ENCODE results near the gene CTSD. TPM values are rescaled to one million over a fixed set of nuclear protein-coding genes. Genes with fewer than 3 reads are reported as not detected.

CTSD gene
- total RNA-seq, 2 donors from 2014 or later: 427 to 1,049 TPM

DNA sequence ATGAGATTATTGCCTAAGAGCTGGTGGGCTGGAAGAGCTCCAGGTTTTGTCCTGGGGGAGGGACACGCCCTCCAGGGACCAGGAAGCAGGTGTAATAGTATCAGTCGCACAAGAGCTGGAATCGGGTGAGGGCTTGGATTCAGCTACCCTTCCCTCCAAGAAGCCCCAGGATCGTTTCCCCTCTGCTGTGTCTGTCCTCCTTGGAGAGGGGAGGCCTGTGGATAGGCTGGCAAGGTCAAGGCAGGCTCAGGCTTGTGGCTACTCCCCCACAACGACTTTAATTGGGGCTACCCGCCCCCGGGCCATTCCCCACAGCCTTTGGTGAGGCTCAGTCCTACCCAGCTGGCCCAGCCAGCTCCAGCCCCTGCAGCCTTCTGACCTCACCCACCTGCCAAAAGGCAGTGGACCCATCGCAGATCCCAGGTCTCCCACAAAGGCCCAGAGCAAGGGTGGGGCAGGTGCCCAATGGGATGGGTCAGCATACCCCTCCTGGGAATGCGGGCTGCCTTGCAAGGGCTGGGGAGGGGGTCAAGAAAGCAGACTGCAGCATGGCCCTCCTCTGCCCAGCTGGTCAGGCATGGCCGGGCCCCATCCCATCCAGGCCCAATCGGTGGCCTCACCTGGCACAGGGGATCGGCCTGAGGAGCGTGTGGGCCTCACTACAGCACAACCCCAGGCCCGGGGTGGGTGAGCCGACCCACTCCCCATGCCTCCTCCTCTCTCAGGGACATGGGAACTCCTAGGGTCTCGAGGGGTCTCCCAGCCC, 1.0 kb downstream of the CTSD start:
- H3K27me3 ChIP-seq (replicated peaks; ENCODE audit: insufficient read depth): no peaks in the 10 kb centered on the region
- ATAC-seq (ENCODE audit: insufficient number of reproducible peaks, low FRiP score, low read depth): no peak
- peak overlapping the region; percentile 89 for H3K4me3 ChIP-seq
- peaks cover 13% of the 10 kb centered on the region for H3K36me3 ChIP-seq
- no peak for DNase-seq (ENCODE audit: low spot score)
- H3K9me3 ChIP-seq: no peaks in the 10 kb centered on the region
- H3K4me1 ChIP-seq (ENCODE audit: control insufficient read depth in 1 of 2, low read depth in 2 of 2): peaks cover 45 to 58% of the 10 kb centered on the region in 2 donors
- TF ChIP-seq, protein P1, sequence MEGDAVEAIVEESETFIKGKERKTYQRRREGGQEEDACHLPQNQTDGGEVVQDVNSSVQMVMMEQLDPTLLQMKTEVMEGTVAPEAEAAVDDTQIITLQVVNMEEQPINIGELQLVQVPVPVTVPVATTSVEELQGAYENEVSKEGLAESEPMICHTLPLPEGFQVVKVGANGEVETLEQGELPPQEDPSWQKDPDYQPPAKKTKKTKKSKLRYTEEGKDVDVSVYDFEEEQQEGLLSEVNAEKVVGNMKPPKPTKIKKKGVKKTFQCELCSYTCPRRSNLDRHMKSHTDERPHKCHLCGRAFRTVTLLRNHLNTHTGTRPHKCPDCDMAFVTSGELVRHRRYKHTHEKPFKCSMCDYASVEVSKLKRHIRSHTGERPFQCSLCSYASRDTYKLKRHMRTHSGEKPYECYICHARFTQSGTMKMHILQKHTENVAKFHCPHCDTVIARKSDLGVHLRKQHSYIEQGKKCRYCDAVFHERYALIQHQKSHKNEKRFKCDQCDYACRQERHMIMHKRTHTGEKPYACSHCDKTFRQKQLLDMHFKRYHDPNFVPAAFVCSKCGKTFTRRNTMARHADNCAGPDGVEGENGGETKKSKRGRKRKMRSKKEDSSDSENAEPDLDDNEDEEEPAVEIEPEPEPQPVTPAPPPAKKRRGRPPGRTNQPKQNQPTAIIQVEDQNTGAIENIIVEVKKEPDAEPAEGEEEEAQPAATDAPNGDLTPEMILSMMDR (IDR thresholded peaks at IDR 0.05): no peak
- H3K27ac ChIP-seq: peak overlapping the region; percentile 87 to 93

DNA sequence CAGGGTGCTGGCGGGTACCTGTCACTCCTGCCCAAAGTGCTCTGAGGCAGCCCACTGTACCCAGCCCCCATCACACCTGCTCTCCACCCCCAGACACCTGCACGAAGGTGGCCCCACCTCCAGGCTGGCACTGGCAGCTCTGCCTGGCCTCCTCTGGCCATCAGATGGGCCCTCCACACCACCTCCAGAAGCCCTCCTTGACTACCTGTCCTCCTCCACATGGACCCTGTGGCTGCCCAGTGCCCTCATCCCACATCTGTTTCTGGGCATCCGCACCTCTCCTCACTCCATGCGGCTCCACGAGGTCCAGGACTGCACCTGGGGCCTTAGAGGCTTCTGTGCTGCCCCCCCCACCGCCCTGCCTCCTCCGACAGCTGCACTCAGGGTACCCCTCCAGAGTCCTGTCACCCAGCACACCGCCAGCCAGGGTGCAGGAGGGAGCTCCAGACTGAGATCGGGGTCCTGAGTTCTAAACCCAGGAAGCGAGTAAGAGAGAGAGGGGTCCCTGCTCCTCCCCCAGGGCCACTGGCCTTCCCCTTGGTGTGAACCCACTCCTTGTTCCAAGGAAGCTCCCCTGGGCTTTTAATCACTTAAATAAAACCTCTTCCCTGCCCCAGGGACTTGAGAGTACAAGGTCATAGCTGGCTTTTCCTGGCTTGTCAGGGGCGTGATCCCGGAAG, 1.7 kb downstream of the CTSD start:
- peak overlapping the region; percentile 87 to 93 for H3K27ac ChIP-seq
- peaks cover 45 to 58% of the 10 kb centered on the region in 2 donors for H3K4me1 ChIP-seq (ENCODE audit: control insufficient read depth in 1 of 2, low read depth in 2 of 2)
- H3K36me3 ChIP-seq: peaks cover 18% of the 10 kb centered on the region
- peak overlapping the region; percentile 89 for H3K4me3 ChIP-seq
- H3K9me3 ChIP-seq: no peaks in the 10 kb centered on the region
- no peaks in the 10 kb centered on the region for H3K27me3 ChIP-seq (replicated peaks; ENCODE audit: insufficient read depth)
- TF ChIP-seq, protein P1 (IDR thresholded peaks at IDR 0.05): no peak
- DNase-seq (ENCODE audit: low spot score) (no peak), ATAC-seq (ENCODE audit: insufficient number of reproducible peaks, low FRiP score, low read depth) (no peak)

DNA sequence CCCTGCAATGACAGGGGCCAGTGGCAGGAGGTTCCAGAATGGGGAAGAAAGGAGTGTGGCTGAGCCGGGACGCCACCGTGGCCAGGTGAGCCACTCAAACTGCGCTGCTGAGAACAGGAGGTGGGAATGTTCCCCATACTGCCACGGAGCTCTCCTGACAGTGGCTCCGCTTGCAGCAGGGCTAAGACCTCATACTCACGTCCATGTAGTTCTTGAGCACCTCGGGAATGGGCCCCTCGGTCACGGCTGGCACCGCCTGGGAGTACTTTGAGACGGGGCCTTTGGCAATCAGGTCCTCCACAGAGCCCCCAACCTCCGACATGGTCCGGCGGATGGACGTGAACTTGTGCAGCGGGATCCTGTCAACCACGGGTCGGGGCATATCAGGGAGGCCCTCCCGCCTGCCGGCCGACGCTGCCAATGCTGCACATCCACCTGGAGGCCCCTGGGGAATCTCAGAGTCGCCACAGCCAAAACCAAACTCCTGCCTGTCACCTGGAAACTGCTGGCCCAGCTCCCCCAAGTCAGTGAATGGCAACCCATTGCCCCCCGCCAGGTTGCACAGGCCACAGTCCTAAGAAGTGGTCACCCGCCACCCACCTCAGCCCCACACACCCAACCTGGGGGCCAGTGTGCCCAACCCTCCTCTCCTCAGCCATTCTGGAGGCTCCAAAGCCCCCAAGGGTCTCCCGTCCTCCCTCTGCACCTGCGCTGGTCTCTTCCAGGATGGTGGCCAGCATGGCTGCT, 2.4 kb downstream of the CTSD start:
- Histone ChIP-seq H3K4me3 (peak overlapping the region; percentile 89), H3K4me1 (ENCODE audit: control insufficient read depth in 1 of 2, low read depth in 2 of 2) (peaks cover 45 to 58% of the 10 kb centered on the region in 2 donors)

DNA sequence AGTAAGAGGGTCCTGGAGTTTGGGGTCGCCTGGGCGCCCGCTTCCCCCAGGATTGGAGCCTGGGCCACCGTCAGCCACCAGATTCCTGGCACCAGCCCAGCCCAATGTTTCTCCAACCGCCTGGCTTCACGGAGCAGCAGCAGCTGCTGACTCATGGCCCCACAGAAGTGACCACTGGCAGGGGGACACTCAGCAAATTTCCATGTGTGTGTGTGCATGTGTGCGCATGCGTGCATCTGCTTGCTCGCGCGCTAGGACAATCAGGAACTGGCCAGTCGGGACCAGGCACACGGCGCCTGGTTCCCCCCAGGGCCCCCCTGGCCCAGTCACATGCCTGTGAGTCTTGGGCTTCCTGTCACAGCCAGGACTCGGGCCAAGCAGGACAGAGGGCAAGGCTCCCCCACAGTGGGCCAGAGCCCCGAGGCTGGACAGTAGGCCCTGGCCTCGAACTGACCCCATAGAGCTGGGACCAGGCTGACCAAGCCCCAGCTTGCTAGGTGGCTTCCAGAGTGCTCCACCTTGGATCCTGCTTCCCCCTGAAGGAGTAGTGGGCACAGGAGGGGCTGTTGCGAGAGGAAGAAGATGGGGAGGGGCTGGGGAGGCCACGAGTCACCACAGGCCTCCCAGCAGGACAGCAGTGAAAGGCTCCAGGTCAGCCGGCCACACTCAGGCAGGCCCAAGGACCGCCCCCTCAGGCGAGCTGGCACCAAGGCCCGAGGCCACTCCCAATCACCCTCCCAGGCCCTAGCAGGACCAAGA, 3.2 kb downstream of the CTSD start:
- DNase-seq (ENCODE audit: low spot score) (peak; percentile 60), ATAC-seq (ENCODE audit: insufficient number of reproducible peaks, low FRiP score, low read depth) (peak; percentile 43)
- H3K27ac ChIP-seq: peak overlapping the region; percentile 74 to 93
- TF ChIP-seq, protein P1 (IDR thresholded peaks at IDR 0.05): no peak
- H3K4me1 ChIP-seq (ENCODE audit: control insufficient read depth in 1 of 2, low read depth in 2 of 2): peaks cover 45 to 62% of the 10 kb centered on the region in 2 donors
- H3K4me3 ChIP-seq: peak overlapping the region; percentile 19
- peaks cover 32% of the 10 kb centered on the region for H3K36me3 ChIP-seq
- no peaks in the 10 kb centered on the region for H3K27me3 ChIP-seq (replicated peaks; ENCODE audit: insufficient read depth)
- H3K9me3 ChIP-seq: no peaks in the 10 kb centered on the region

More for the DNA sequence above, 2.4 kb downstream of the CTSD start:
- TF ChIP-seq, protein P1 (IDR thresholded peaks at IDR 0.05): no peak
- H3K27ac ChIP-seq: peak overlapping the region; percentile 11 to 93
- ATAC-seq (ENCODE audit: insufficient number of reproducible peaks, low FRiP score, low read depth) (no peak), DNase-seq (ENCODE audit: low spot score) (no peak)
- H3K9me3 ChIP-seq: no peaks in the 10 kb centered on the region
- H3K36me3 ChIP-seq: peaks cover 25% of the 10 kb centered on the region
- no peaks in the 10 kb centered on the region for H3K27me3 ChIP-seq (replicated peaks; ENCODE audit: insufficient read depth)
